Adrenal gland (tissue), 5 donors: ENCODE data around the gene LCE2D.

Experiments
- POLR2A ChIP-seq, 2 donors: fragments of 450-650 bp; IDR thresholded peaks; one replicate each; pipeline ENCODE4 v1.6.1; 2017; ENCODE audit warnings: antibody characterized with exemption in 2 of 2, mild to moderate bottlenecking in 2 of 2, moderate library complexity in 1 of 2
- TF ChIP-seq, protein P1 (sequence below), 6 experiments: fragments of 450-650 bp in 4 of 6; fragments of 200-600 bp in 2 of 6; sonication (generic) in 1 of 6; IDR thresholded peaks; 1 replicate in 5 of 6; 2 replicates in 1 of 6; pipeline versions ENCODE4 v1.5.1 to v1.8.0; 2016 to 2021; ENCODE audit warnings: antibody characterized with exemption in 6 of 6, mild to moderate bottlenecking in 2 of 6, moderate library complexity in 1 of 6
- donor health status: DM: no; HTN: no; CAD: no.

DNA sequence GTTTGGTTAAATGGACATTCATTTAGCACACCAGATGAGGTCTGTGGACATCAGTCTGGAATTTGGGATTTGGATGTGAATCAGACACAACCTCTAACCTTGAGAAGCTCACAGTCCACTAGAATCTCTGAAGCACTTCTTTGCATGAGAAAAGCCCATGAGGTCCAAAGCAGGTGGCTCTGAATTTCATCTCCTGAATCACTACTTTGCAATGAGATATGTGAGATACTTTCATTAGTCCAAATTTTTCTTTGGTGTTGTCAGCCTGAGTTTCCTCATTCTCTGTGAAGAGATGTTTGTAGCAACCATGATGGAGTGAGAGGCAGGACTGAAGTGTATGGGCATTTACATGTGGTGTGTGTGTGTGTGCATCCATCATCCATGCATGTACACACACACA lies 16.5 kb upstream of the LCE2D start:
- TF ChIP-seq, protein P1, sequence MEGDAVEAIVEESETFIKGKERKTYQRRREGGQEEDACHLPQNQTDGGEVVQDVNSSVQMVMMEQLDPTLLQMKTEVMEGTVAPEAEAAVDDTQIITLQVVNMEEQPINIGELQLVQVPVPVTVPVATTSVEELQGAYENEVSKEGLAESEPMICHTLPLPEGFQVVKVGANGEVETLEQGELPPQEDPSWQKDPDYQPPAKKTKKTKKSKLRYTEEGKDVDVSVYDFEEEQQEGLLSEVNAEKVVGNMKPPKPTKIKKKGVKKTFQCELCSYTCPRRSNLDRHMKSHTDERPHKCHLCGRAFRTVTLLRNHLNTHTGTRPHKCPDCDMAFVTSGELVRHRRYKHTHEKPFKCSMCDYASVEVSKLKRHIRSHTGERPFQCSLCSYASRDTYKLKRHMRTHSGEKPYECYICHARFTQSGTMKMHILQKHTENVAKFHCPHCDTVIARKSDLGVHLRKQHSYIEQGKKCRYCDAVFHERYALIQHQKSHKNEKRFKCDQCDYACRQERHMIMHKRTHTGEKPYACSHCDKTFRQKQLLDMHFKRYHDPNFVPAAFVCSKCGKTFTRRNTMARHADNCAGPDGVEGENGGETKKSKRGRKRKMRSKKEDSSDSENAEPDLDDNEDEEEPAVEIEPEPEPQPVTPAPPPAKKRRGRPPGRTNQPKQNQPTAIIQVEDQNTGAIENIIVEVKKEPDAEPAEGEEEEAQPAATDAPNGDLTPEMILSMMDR (IDR thresholded peaks at IDR 0.05) = no peak
- no peak for TF ChIP-seq POLR2A (IDR thresholded peaks at IDR 0.05)
